ENCODE measurements around the gene SDK1.

DNA sequence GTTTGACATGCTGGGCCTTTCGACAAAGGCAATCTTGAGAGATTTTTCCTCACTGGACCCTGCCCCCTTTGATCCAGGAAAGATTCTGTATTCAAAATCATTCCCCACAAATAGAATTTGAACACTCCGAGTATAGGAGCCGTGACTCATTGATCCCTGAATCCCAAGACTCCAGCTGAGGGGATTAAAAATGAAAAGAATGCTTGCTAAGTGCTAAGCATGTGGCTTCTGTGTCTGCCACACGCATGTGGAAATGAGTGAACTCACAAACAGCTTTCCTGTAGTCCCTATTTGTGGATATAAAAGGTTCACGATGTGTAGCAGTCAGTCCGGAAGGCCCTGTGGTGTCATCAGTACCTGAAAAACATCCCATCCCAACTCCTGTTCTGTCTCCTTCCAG, 674.3 kb downstream of the SDK1 start:
- TF ChIP-seq, protein P1, sequence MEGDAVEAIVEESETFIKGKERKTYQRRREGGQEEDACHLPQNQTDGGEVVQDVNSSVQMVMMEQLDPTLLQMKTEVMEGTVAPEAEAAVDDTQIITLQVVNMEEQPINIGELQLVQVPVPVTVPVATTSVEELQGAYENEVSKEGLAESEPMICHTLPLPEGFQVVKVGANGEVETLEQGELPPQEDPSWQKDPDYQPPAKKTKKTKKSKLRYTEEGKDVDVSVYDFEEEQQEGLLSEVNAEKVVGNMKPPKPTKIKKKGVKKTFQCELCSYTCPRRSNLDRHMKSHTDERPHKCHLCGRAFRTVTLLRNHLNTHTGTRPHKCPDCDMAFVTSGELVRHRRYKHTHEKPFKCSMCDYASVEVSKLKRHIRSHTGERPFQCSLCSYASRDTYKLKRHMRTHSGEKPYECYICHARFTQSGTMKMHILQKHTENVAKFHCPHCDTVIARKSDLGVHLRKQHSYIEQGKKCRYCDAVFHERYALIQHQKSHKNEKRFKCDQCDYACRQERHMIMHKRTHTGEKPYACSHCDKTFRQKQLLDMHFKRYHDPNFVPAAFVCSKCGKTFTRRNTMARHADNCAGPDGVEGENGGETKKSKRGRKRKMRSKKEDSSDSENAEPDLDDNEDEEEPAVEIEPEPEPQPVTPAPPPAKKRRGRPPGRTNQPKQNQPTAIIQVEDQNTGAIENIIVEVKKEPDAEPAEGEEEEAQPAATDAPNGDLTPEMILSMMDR (IDR thresholded peaks at IDR 0.05; ENCODE audit: control extremely low read depth in 1 of 3, insufficient read depth in 1 of 3, low read depth in 1 of 3, low read length in 3 of 3), result no peak
- TF ChIP-seq KDM5A (IDR thresholded peaks at IDR 0.05; ENCODE audit: low read length), result no peak
- TF ChIP-seq EZH2 (IDR thresholded peaks at IDR 0.05; ENCODE audit: low read depth, low read length, severe bottlenecking), result no peak
- TF ChIP-seq, protein P2, sequence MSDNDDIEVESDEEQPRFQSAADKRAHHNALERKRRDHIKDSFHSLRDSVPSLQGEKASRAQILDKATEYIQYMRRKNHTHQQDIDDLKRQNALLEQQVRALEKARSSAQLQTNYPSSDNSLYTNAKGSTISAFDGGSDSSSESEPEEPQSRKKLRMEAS (IDR thresholded peaks at IDR 0.05), result no peak
- no peak for TF ChIP-seq TAF1 (IDR thresholded peaks at IDR 0.05; ENCODE audit: low read depth, low read length)
- no peak for TF ChIP-seq HDAC6 (IDR thresholded peaks at IDR 0.05; ENCODE audit: low read depth, low read length)
- no peak for TF ChIP-seq CHD2 (IDR thresholded peaks at IDR 0.05; ENCODE audit: low read length)
- TF ChIP-seq, protein P3, sequence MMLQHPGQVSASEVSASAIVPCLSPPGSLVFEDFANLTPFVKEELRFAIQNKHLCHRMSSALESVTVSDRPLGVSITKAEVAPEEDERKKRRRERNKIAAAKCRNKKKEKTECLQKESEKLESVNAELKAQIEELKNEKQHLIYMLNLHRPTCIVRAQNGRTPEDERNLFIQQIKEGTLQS (IDR thresholded peaks at IDR 0.05; ENCODE audit: insufficient read depth, low read depth, low read length), result no peak
- TF ChIP-seq CREB1 (IDR thresholded peaks at IDR 0.05), result no peak
